Activated B cell treated with CpG ODN at 0.5 μM for 24 hours (primary cell): Measurements from ENCODE around the gene WBP1. TPM values are rescaled to one million over a fixed set of nuclear protein-coding genes. Genes with fewer than 3 reads are reported as not detected.

Source experiments
- ATAC-seq: fragments of 200-7000 bp; cut with Tn5 transposase; one replicate; pipeline ENCODE4 v1.10.0; 2021; ENCODE audit warnings: low read depth, mild to moderate bottlenecking, moderate library complexity
- CTCF ChIA-PET: fragments of 350-600 bp; sonication (Branson Sonifier 250); formaldehyde crosslinking; loops from one replicate; lab custom pipeline; 2021; ENCODE audit warnings: antibody characterized with exemption; lab: Charles Lee
- POLR2A ChIA-PET: fragments of 350-600 bp; sonication (Branson Sonifier 250); formaldehyde crosslinking; loops from one replicate; lab custom pipeline; 2021; ENCODE audit warnings: antibody characterized with exemption; lab: Charles Lee
- DNase-seq: peaks from one replicate; pipeline ENCODE4 v3.0.0; 2022
- H3K27ac Mint-ChIP-seq: one replicate; pipeline ENCODE4 v1.8.0; 2020; ENCODE audit warnings: mixed read lengths
- H3K27me3 Mint-ChIP-seq: one replicate; pipeline ENCODE4 v1.8.0; 2021; ENCODE audit warnings: mixed read lengths
- H3K36me3 Mint-ChIP-seq: one replicate; pipeline ENCODE4 v1.8.0; 2021; ENCODE audit warnings: low read depth, mixed read lengths
- H3K4me1 Mint-ChIP-seq: one replicate; pipeline ENCODE4 v1.8.0; 2021; ENCODE audit warnings: mixed read lengths
- H3K4me3 Mint-ChIP-seq: one replicate; pipeline ENCODE4 v1.8.0; 2020; ENCODE audit warnings: mild to moderate bottlenecking, mixed read lengths
- H3K9me3 Mint-ChIP-seq: one replicate; pipeline ENCODE4 v1.8.0; 2020; ENCODE audit warnings: mixed read lengths
- CTCF ChIP-seq: fragments of 200-600 bp; IDR thresholded peaks from one replicate; pipeline ENCODE4 v1.8.0; 2022; ENCODE audit warnings: antibody characterized with exemption, mild to moderate bottlenecking
- intact Hi-C: fragments of 100-400 bp; cut with micrococcal nuclease; formaldehyde crosslinking; loops from one replicate; pipeline ENCODE4 v1.15.1; 2024
- total RNA-seq: library from RNA; stranded (reverse); gene quantifications from 2 replicates; pipeline ENCODE4 v1.2.3, GENCODE V29; 2022

WBP1 gene
- total RNA-seq, 1 donor from 2014 or later, result 65.3 TPM

GRCh38 chr2:74502147-74502719, 44.0 kb downstream of the WBP1 start:
- Mint-ChIP-seq H3K4me1 (peaks cover 69% of the 10 kb centered on the region), H3K4me3 (peak overlapping the region; percentile 81), H3K36me3 (peaks cover 27% of the 10 kb centered on the region), H3K9me3 (no peaks in the 10 kb centered on the region), H3K27ac (peak overlapping the region; percentile 61), H3K27me3 (peaks cover 38% of the 10 kb centered on the region)
- no peak for TF ChIP-seq CTCF
- no peak for ATAC-seq
- intact Hi-C loops, result loop anchor here (10.0 kb wide), 2 partner anchors 153 to 333 kb away; partner anchors contain the start of genes HK2 and SEMA4F
- DNase-seq, result no peak
- CTCF ChIA-PET, result no interaction called here
- POLR2A ChIA-PET, result interaction anchor here (1.1 to 2.3 kb wide), 3 partner anchors 10 to 27 kb away, joined by 3 to 10 read pairs (median 4); partner anchors contain the start of genes AUP1 and HTRA2

GRCh38 chr2:74502720-74503505, 44.7 kb downstream of the WBP1 start:
- peaks cover 70% of the 10 kb centered on the region for H3K4me1 Mint-ChIP-seq

GRCh38 chr2:74503506-74504475, 45.6 kb downstream of the WBP1 start:
- ChIA-PET CTCF (interaction anchor here (0.7 to 2.5 kb wide), 8 partner anchors 16 to 86 kb away, joined by 3 to 12 read pairs (median 4); partner anchors contain the start of genes CCDC142, MRPL53 and TTC31), POLR2A (interaction anchor here (0.7 to 2.8 kb wide), 13 partner anchors 9 to 85 kb away, joined by 3 to 35 read pairs (median 5); partner anchors contain the start of genes AUP1, CCDC142, DQX1 and HTRA2)
- ATAC-seq (no peak), DNase-seq (no peak)
- Mint-ChIP-seq H3K36me3 (peaks cover 33% of the 10 kb centered on the region), H3K4me1 (peaks cover 70% of the 10 kb centered on the region), H3K27ac (peak overlapping the region; percentile 63), H3K9me3 (no peaks in the 10 kb centered on the region), H3K27me3 (peaks cover 31% of the 10 kb centered on the region), H3K4me3 (peak overlapping the region; percentile 81)
- no peak for TF ChIP-seq CTCF
- intact Hi-C loops, result loop anchor here (1.0 to 10.0 kb wide), 5 partner anchors 20 to 331 kb away; partner anchors contain the start of genes C2orf81, HK2, SEMA4F and TTC31

More at GRCh38 chr2:74502720-74503505, 44.7 kb downstream of the WBP1 start:
- ChIA-PET CTCF (interaction anchor here (0.7 to 2.5 kb wide), 6 partner anchors 17 to 86 kb away, joined by 3 to 12 read pairs (median 4); partner anchors contain the start of genes CCDC142 and TTC31), POLR2A (interaction anchor here (0.7 to 2.8 kb wide), 9 partner anchors 12 to 82 kb away, joined by 3 to 35 read pairs (median 5); partner anchors contain the start of genes AUP1, CCDC142, HTRA2 and MRPL53)
- Mint-ChIP-seq H3K27ac (peak overlapping the region; percentile 63), H3K27me3 (peaks cover 38% of the 10 kb centered on the region), H3K36me3 (peaks cover 33% of the 10 kb centered on the region), H3K4me3 (peak overlapping the region; percentile 81), H3K9me3 (no peaks in the 10 kb centered on the region)
- DNase-seq, result peak; percentile 67
- peak; percentile 39 for ATAC-seq
- intact Hi-C loops, result loop anchor here (1.0 to 10.0 kb wide), 5 partner anchors 20 to 332 kb away; partner anchors contain the start of genes C2orf81, HK2, SEMA4F and TTC31
- TF ChIP-seq CTCF, result no peak

GRCh38 chr2:74504591-74504990, 46.4 kb downstream of the WBP1 start:
- DNase-seq (no peak), ATAC-seq (no peak)
- H3K27me3 Mint-ChIP-seq, result peaks cover 26% of the 10 kb centered on the region
- no peaks in the 10 kb centered on the region for H3K9me3 Mint-ChIP-seq
- H3K4me3 Mint-ChIP-seq, result peak overlapping the region; percentile 63
- CTCF ChIA-PET, result interaction anchor here (1.0 to 2.5 kb wide), 3 partner anchors 32 to 85 kb away, joined by 3 to 12 read pairs (median 8); partner anchors contain the start of gene MRPL53
- H3K4me1 Mint-ChIP-seq, result peaks cover 65% of the 10 kb centered on the region
- intact Hi-C loops, result loop anchor here (10.0 kb wide), 2 partner anchors 150 to 330 kb away; partner anchors contain the start of genes HK2 and SEMA4F
- POLR2A ChIA-PET, result interaction anchor here (1.1 to 2.8 kb wide), 5 partner anchors 11 to 84 kb away, joined by 3 to 35 read pairs (median 4); partner anchors contain the start of genes AUP1, DQX1, HTRA2 and INO80B
- no peak for TF ChIP-seq CTCF
- no peak overlapping the region for H3K27ac Mint-ChIP-seq
- H3K36me3 Mint-ChIP-seq, result peaks cover 33% of the 10 kb centered on the region
